Peyer's patch (tissue), 4 donors: ENCODE data around the gene MT1M.

Source experiments
- POLR2A ChIP-seq, 2 donors: fragments of 450-650 bp; IDR thresholded peaks; one replicate each; pipeline ENCODE4 v1.5.1; 2017; ENCODE audit warnings: antibody characterized with exemption in 2 of 2, mild to moderate bottlenecking in 2 of 2, moderate library complexity in 2 of 2
- TF ChIP-seq, protein P1 (sequence below), 6 experiments: fragments of 450-650 bp in 4 of 6; fragments of 200-600 bp in 2 of 6; sonication (generic) in 1 of 6; IDR thresholded peaks; one replicate each; pipeline ENCODE4 v1.5.1; 2017 to 2019; ENCODE audit warnings: antibody characterized with exemption in 6 of 6, mild to moderate bottlenecking in 3 of 6, moderate library complexity in 1 of 6

DNA sequence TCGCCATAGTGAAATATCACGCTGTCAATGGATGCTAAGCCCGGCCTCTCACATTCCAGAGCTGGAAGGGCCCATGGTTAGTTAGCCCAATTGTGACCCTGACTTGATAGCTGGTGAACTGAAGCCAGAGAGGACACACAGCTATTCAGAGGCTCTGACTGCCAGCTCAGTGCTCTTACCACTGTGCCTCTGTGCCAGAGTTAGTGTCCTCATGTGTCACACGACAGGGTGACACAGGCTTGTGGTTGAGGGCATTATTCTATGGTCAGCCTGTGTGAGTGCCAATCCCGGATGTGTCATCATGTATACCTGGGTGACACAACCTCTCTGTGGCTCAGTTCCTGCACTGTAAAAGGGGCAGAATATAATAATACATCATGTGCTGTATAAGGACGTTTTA, 47.4 kb downstream of the MT1M start:
- TF ChIP-seq, protein P1, sequence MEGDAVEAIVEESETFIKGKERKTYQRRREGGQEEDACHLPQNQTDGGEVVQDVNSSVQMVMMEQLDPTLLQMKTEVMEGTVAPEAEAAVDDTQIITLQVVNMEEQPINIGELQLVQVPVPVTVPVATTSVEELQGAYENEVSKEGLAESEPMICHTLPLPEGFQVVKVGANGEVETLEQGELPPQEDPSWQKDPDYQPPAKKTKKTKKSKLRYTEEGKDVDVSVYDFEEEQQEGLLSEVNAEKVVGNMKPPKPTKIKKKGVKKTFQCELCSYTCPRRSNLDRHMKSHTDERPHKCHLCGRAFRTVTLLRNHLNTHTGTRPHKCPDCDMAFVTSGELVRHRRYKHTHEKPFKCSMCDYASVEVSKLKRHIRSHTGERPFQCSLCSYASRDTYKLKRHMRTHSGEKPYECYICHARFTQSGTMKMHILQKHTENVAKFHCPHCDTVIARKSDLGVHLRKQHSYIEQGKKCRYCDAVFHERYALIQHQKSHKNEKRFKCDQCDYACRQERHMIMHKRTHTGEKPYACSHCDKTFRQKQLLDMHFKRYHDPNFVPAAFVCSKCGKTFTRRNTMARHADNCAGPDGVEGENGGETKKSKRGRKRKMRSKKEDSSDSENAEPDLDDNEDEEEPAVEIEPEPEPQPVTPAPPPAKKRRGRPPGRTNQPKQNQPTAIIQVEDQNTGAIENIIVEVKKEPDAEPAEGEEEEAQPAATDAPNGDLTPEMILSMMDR (IDR thresholded peaks at IDR 0.05), result no peak
- no peak for TF ChIP-seq POLR2A (IDR thresholded peaks at IDR 0.05)
